ENCODE measurements around the gene ACSL1. TPM values are rescaled to one million over a fixed set of nuclear protein-coding genes. Genes with fewer than 3 reads are reported as not detected.

The ACSL1 gene
- total RNA-seq, 2 experiments from 2014 or later = 24.3 to 32.9 TPM

DNA sequence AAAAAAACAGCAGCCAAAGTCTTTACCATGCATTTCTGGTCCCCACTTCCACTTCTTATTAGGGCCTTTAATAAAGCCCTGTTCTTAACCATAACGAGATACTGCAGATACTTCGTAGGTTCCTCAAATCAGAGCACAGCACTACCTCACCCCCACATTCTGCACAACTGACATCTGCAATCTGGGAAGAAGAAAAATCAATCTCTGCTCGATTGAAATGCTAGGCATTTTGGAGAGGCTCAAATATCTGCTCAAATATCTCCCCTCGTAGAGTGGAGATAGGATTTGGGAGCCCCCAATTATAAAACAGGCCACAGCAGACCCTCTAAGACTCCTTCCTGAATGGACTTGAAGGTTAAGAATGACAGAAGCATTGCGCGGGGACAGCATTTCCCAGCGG, 51.6 kb downstream of the ACSL1 start:
- ChIA-PET CTCF (ENCODE audit: unreplicated experiment) (no interaction called here), POLR2A (interaction anchor here (0.6 to 1.2 kb wide), 2 partner anchors 11 to 99 kb away, joined by 3 to 4 read pairs; no protein-coding TSS in a partner anchor)
- peaks cover 50% of the 10 kb centered on the region for H3K36me3 ChIP-seq (ENCODE audit: insufficient read depth, low read length)
- no peak overlapping the region for H3K27ac ChIP-seq (ENCODE audit: low read depth, low read length, poor library complexity, severe bottlenecking)
- H3K79me2 ChIP-seq (ENCODE audit: insufficient read depth, low read depth, low read length) = no peaks in the 10 kb centered on the region
- no peak for DNase-seq (ENCODE audit: low spot score)
- H4K20me1 ChIP-seq (ENCODE audit: insufficient read depth, low read length) = no peaks in the 10 kb centered on the region
- no peaks in the 10 kb centered on the region for H3K9me2 ChIP-seq (ENCODE audit: insufficient read depth, low read length)
- no peak overlapping the region for H3K4me3 ChIP-seq (ENCODE audit: low read depth, low read length, poor library complexity, severe bottlenecking)
- intact Hi-C loops (cut with micrococcal nuclease; ENCODE audit: unreplicated experiment) = no loop called here
- H3K9me3 ChIP-seq (ENCODE audit: low read length) = no peaks in the 10 kb centered on the region; the same call in 1 of the 2 replicates
- TF ChIP-seq, protein P1, sequence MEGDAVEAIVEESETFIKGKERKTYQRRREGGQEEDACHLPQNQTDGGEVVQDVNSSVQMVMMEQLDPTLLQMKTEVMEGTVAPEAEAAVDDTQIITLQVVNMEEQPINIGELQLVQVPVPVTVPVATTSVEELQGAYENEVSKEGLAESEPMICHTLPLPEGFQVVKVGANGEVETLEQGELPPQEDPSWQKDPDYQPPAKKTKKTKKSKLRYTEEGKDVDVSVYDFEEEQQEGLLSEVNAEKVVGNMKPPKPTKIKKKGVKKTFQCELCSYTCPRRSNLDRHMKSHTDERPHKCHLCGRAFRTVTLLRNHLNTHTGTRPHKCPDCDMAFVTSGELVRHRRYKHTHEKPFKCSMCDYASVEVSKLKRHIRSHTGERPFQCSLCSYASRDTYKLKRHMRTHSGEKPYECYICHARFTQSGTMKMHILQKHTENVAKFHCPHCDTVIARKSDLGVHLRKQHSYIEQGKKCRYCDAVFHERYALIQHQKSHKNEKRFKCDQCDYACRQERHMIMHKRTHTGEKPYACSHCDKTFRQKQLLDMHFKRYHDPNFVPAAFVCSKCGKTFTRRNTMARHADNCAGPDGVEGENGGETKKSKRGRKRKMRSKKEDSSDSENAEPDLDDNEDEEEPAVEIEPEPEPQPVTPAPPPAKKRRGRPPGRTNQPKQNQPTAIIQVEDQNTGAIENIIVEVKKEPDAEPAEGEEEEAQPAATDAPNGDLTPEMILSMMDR (conservative IDR thresholded peaks at IDR 0.05; ENCODE audit: low read length) = no peak
- TF ChIP-seq EZH2phosphoT487 (IDR thresholded peaks at IDR 0.05; ENCODE audit: borderline replicate concordance, low read depth, low read length) = no peak
- no peak overlapping the region for H2AFZ ChIP-seq (ENCODE audit: low read length)
- BruUV-seq (replicated peaks) = no TSS peak
- H3K4me1 ChIP-seq (ENCODE audit: insufficient read depth, low read length, poor library complexity, severe bottlenecking) = no peaks in the 10 kb centered on the region
- H3K4me2 ChIP-seq (ENCODE audit: low read length) = no peak overlapping the region

DNA sequence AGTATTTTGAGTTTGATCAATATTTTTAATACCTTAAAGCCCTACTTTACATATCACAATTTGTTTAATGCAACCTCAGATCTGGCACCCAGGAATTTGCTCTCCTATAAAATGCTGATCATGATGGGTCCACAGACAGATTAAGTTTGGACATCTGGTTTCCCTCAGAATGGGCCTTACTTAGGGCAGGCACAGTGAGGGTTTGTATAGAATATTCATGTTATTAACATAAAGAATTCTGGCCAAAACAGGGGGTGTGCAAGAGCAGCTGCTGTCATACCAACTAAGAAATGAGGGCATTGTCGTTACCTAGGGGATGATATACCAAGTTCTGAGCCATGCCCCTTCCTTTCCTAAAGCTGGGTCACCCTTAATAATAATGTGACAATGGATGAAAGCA, 54.4 kb downstream of the ACSL1 start:
- CTCF ChIA-PET (ENCODE audit: unreplicated experiment) = no interaction called here
- POLR2A ChIA-PET = interaction anchor here (0.6 to 0.8 kb wide), 2 partner anchors 12 to 76 kb away, joined by 3 read pairs; no protein-coding TSS in a partner anchor
- intact Hi-C loops (cut with micrococcal nuclease; ENCODE audit: unreplicated experiment) = no loop called here

DNA sequence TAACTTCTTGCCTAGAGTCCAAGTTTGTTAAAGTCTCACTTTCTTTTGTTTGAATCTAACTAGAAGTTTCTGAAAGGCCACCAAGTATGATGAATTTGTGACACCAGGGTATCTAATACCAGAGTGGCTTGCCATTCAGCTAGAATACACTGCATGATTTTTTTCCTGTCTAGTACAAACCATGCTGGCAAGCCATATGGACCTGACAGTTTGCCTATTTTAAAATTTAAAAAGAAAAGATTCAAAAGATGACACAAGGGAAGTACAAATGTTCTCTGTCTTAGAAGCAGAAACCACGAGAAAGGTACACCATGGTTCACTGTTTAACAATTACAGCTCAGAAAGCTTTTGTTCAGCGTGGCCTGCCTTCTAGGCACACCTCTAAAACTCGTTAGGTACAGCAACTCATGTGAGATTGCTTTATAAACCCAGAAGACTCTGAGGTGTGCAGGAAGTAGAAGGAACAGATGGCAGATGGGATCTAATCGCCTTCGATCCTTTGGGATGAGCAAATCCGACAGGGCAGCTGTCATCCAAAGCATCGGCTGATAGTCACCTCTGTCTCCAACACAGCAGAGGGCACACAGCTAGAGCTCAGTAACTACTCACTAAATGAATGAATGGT, 56.5 kb downstream of the ACSL1 start:
- no peaks in the 10 kb centered on the region for H4K20me1 ChIP-seq (ENCODE audit: insufficient read depth, low read length)
- DNase-seq (ENCODE audit: low spot score) = no peak
- TF ChIP-seq, protein P1 (conservative IDR thresholded peaks at IDR 0.05; ENCODE audit: low read length) = no peak
- TF ChIP-seq EZH2phosphoT487 (IDR thresholded peaks at IDR 0.05; ENCODE audit: borderline replicate concordance, low read depth, low read length) = no peak
- H3K4me3 ChIP-seq (ENCODE audit: low read depth, low read length, poor library complexity, severe bottlenecking) = no peak overlapping the region
- H3K9me2 ChIP-seq (ENCODE audit: insufficient read depth, low read length) = no peaks in the 10 kb centered on the region
- no peaks in the 10 kb centered on the region for H3K79me2 ChIP-seq (ENCODE audit: insufficient read depth, low read depth, low read length)
- H3K4me2 ChIP-seq (ENCODE audit: low read length) = no peak overlapping the region
- intact Hi-C loops (cut with micrococcal nuclease; ENCODE audit: unreplicated experiment) = no loop called here
- H3K27ac ChIP-seq (ENCODE audit: low read depth, low read length, poor library complexity, severe bottlenecking) = no peak overlapping the region
- no peaks in the 10 kb centered on the region for H3K9me3 ChIP-seq (ENCODE audit: low read length)
- BruUV-seq (replicated peaks) = no TSS peak
- ChIA-PET CTCF (ENCODE audit: unreplicated experiment) (no interaction called here), POLR2A (interaction anchor here (0.7 kb wide), 1 partner anchor 25 kb away, joined by 3 read pairs; no protein-coding TSS in a partner anchor)
- H2AFZ ChIP-seq (ENCODE audit: low read length) = no peak overlapping the region
- no peaks in the 10 kb centered on the region for H3K4me1 ChIP-seq (ENCODE audit: insufficient read depth, low read length, poor library complexity, severe bottlenecking)
- peaks cover 69% of the 10 kb centered on the region for H3K36me3 ChIP-seq (ENCODE audit: insufficient read depth, low read length)

More for the DNA sequence above, 54.4 kb downstream of the ACSL1 start:
- no peak overlapping the region for H3K27ac ChIP-seq (ENCODE audit: low read depth, low read length, poor library complexity, severe bottlenecking)
- DNase-seq (ENCODE audit: low spot score) = no peak
- no peaks in the 10 kb centered on the region for H4K20me1 ChIP-seq (ENCODE audit: insufficient read depth, low read length)
- H3K36me3 ChIP-seq (ENCODE audit: insufficient read depth, low read length) = peaks cover 55% of the 10 kb centered on the region
- H3K79me2 ChIP-seq (ENCODE audit: insufficient read depth, low read depth, low read length) = no peaks in the 10 kb centered on the region
- no TSS peak for BruUV-seq (replicated peaks)
- TF ChIP-seq EZH2phosphoT487 (IDR thresholded peaks at IDR 0.05; ENCODE audit: borderline replicate concordance, low read depth, low read length) = no peak
- no peaks in the 10 kb centered on the region for H3K4me1 ChIP-seq (ENCODE audit: insufficient read depth, low read length, poor library complexity, severe bottlenecking)
- H3K9me3 ChIP-seq (ENCODE audit: low read length) = no peaks in the 10 kb centered on the region
- H3K9me2 ChIP-seq (ENCODE audit: insufficient read depth, low read length) = no peaks in the 10 kb centered on the region
- H3K4me3 ChIP-seq (ENCODE audit: low read depth, low read length, poor library complexity, severe bottlenecking) = no peak overlapping the region
- H3K4me2 ChIP-seq (ENCODE audit: low read length) = no peak overlapping the region
- H2AFZ ChIP-seq (ENCODE audit: low read length) = no peak overlapping the region

Data from OCI-LY7 (cell line).